Measurements from ENCODE around the gene ANKHD1.
"Not testable (repeated sequence)": the region's sequence is repeated elsewhere in the genome, so short reads cannot be mapped to it uniquely, and the experiment has no call there.

ANKHD1 gene

DNA sequence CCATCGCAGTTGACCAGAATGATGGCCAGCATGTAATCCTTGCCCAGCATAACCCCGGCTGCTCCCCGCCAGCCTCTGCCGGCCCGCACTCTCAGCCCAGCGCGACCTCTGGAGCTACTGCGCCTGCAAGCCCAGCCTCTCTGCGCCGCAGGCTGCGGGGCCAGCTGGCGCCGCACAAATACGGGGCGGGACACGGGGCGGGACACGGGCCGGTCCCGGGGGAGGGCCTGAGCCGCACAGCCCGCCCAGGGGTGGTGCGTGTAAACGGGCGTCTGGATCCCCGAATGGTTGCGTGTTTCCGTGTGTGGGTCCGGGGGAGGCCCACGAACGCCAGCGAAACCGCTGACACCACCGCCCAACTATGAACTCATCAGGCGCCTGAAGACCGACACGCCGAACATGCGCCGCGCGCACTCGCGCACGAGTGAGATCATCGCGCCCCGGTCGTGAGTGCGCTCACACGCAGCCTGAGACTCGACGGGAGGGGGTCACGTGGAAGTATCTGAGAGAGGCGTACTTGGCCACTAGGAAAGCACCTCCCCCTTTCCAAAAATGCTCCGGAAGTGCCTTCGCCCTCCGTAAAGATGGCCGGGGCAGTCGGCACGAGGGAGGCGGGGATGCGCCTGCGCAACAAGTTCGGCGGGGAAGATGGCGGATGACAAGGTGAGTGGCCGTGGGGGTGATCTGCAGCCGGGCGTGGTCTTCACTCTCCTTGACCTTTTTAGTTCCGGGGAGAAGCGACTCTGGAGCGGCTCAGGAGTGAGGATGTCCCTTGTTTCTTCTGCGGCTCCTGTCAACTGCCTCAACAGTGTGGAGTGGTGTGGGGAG is 162.8 kb downstream of the ANKHD1 start, which contains the start of the genes APBB3 and SLC35A4:
Gene APBB3 (minus strand): TSS at position 403 of the 828 bp plus-strand sequence. CDS start 353 bp downstream, at position 50.
Gene SLC35A4 (plus strand): TSS at position 633 of the 828 bp plus-strand sequence. CDS start 2,342 bp downstream, outside the sequence.
- DNase-seq (ENCODE audit: low read depth in 3 of 3) = peak; percentile 89 to 95 (median 94)

DNA sequence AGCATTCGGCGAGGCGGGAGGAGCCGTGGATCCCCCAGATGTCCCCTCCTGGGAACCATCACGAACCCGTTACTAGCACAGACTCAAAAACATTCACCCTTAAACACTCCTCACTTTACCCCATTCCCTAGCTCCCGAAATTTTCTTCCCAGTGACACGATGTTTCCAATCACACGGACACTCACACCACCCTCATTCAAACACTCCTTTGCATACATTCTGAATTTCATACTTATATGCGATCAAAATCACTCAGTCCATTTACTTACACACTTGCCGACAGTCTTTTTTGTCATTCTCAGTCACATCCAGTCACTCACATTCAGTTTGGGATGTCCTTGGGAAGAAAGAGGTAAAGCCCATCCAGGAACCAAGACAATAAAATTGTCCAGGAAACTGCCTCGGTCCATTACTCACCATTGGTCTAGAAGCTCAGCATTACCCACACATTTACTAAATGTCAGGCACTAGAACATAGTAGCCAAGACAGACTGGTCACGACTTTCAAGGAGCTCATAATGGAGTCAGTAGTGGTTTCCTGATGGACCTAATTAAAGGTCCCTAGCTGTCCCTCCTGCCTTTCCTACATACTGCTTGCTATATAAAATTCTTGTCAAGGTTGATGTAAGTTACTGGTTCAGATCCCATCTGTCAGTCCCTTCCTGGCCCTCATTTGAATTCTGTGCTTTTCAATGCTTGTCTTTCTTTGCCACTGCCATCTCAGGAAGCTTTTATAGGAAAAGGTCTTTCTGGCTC is 163.6 kb downstream of the ANKHD1 start:
- DNase-seq (ENCODE audit: low read depth in 3 of 3) = no peak

DNA sequence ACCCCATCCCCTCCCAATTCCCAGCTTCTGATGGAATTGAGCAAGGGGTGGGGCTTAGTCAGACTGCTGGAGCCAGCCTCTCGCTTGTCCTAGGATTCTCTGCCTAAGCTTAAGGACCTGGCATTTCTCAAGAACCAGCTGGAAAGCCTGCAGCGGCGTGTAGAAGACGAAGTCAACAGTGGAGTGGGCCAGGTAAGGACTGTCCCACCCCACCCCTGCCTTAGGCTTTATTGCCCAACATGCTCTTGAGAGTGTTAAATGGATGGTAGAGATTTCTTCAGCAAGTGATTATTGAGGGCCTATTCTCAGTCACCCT is 164.1 kb downstream of the ANKHD1 start:
- no peak for DNase-seq (ENCODE audit: low read depth in 3 of 3)

DNA sequence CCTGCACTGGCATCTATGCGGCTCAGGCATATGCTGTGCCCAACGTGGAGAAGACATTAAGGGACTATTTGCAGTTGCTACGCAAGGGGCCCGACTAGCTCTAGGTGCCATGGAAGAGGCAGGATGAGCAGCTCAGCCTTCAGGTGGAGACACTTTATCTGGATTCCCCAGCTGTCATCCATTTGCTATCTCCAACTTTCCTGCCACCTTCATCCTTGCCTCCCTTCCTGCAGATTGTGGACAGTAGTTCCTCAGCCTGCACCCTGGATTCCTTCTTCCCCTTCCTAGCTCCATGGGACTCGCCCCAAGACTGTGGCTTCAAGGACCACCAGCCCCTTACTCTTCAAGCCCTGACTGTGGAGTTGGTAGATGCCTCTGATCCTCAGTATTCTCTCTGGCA is 165.0 kb downstream of the ANKHD1 start:
- DNase-seq (ENCODE audit: low read depth in 3 of 3) = no peak

DNA sequence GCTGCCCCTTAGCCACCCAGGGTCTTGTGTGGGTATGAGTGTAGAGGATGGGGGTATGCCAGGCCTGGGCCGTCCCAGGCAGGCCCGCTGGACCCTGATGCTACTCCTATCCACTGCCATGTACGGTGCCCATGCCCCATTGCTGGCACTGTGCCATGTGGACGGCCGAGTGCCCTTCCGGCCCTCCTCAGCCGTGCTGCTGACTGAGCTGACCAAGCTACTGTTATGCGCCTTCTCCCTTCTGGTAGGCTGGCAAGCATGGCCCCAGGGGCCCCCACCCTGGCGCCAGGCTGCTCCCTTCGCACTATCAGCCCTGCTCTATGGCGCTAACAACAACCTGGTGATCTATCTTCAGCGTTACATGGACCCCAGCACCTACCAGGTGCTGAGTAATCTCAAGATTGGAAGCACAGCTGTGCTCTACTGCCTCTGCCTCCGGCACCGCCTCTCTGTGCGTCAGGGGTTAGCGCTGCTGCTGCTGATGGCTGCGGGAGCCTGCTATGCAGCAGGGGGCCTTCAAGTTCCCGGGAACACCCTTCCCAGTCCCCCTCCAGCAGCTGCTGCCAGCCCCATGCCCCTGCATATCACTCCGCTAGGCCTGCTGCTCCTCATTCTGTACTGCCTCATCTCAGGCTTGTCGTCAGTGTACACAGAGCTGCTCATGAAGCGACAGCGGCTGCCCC is 165.6 kb downstream of the ANKHD1 start:
- DNase-seq (ENCODE audit: low read depth in 3 of 3) = no peak

DNA sequence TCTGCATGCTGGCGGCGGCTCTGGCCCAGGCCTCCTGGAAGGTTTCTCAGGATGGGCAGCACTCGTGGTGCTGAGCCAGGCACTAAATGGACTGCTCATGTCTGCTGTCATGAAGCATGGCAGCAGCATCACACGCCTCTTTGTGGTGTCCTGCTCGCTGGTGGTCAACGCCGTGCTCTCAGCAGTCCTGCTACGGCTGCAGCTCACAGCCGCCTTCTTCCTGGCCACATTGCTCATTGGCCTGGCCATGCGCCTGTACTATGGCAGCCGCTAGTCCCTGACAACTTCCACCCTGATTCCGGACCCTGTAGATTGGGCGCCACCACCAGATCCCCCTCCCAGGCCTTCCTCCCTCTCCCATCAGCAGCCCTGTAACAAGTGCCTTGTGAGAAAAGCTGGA is 166.2 kb downstream of the ANKHD1 start:
- DNase-seq (ENCODE audit: low read depth in 3 of 3) = no peak

DNA sequence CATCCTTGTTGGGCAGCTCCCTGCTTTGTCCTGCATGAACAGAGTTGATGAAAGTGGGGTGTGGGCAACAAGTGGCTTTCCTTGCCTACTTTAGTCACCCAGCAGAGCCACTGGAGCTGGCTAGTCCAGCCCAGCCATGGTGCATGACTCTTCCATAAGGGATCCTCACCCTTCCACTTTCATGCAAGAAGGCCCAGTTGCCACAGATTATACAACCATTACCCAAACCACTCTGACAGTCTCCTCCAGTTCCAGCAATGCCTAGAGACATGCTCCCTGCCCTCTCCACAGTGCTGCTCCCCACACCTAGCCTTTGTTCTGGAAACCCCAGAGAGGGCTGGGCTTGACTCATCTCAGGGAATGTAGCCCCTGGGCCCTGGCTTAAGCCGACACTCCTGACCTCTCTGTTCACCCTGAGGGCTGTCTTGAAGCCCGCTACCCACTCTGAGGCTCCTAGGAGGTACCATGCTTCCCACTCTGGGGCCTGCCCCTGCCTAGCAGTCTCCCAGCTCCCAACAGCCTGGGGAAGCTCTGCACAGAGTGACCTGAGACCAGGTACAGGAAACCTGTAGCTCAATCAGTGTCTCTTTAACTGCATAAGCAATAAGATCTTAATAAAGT is 166.9 kb downstream of the ANKHD1 start:
- no peak for DNase-seq (ENCODE audit: low read depth in 3 of 3)

DNA sequence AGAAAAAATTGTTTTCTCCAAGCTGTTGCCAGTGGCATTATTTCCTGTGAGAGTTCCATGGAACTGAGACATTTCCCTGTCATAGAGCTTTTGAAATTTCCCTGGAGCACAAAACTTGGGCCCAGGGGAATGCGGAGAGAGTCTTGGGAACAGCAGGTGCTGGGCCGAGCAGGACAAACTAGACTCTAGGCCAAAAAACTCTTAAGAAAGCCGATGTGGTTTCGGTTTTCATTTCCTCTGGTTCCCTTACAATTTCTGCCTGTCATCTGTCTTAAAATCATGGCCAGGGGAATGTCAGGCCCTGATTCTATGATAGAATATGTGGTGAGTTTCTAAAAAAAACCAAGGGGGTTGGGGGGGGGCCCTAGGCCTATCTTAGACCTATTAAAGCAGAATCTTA is 167.6 kb downstream of the ANKHD1 start:
- DNase-seq (ENCODE audit: low read depth in 3 of 3) = no peak

DNA sequence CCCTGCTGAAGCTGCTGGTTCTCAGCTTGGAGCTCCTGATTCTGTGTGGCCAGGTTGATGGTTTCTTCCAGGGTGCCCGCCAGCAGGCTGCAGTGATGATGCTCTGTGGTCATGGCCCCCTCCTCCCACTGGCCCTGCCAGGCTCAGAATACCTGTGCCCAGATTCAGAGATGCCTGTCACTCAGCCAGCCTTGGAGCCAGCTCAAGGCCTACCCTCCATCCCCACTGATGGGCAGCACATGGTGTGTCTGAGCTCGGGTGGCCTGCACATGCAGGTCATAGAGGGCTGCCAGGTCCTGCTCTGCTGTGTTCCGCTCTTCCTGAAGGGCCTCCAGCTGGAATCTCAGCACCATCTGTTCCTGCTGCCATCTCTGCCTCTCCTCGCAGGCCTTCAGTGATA is 168.4 kb downstream of the ANKHD1 start:
- no peak for DNase-seq (ENCODE audit: low read depth in 3 of 3)

DNA sequence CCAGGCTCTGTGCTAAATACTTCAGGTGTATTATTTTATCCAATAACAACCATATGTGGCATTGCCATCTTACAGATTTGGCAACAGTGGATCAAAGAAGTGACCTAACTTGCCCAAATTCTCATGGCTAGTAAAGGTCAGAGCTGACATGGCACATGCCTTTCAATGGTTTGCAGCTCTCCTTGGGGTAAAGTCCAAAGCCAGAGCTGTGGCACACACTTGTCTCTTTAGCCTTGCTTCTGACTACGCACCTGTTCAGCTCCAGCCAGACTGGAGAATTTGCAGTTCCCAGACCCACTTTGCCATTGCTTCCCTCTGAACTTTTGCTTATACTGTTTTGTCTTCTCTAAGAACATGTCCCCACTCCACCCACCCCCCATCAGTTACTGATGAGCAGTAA is 168.9 kb downstream of the ANKHD1 start:
- DNase-seq (ENCODE audit: low read depth in 3 of 3) = no peak

DNA sequence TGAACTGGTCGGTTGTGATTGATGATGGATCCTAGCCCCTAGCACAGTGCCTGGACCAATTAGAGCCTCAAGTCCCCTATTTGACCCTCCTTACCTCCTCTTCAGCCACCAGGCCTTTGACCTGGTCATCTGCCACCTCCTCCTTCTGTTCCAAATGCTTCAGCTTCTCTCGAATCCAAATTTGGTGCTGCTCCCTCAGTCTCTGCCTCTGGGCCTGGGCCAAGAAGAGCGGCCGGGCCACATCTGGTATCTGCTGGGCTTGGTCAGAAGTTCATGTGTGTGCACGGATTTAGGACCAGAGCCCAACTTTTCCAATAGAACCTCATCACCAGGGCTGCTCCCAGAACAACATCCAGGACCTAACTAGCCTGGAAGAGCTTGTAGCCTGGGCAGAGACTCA is 169.5 kb downstream of the ANKHD1 start:
- DNase-seq (ENCODE audit: low read depth in 3 of 3) = no peak

DNA sequence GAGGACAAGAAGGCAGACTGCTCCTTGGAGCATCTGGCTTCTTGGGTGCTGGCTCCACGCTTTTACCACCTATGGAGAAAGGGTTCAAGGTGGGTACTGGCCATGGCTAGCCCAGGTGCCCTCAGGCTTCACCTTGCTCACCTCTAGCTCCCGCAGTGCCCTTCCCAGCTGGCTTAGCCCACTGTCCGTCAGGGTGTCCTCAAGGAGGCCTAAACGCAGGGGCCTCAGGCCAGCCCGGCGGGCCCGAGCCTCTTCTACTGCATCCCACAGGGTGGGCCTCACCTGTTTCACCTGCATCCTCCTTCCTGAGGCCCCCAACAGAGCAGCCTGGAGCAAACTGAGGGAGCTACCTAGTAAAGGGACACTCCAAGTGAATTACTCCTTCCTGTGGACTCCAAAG is 172.1 kb downstream of the ANKHD1 start:
- DNase-seq (ENCODE audit: low read depth in 3 of 3) = no peak

DNA sequence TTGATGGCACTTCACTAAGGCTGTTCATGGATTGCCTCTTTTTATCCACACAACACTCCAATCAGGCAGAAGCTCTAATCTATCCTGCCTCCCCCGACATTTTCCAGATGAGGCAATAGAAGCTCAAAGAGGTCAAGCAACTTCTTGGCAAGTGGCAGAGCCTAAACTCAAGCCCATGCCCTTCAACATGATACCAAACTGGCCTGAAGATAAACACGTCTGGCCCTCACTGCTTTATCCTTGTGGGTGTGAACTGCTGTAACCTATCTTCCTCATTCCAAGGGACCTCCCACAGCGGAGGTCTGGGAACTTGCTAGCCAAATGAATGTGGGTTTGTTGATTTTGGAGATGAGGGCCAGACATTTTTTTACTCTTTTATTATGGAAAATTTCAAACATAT is 172.5 kb downstream of the ANKHD1 start:
- no peak for DNase-seq (ENCODE audit: low read depth in 3 of 3)

DNA sequence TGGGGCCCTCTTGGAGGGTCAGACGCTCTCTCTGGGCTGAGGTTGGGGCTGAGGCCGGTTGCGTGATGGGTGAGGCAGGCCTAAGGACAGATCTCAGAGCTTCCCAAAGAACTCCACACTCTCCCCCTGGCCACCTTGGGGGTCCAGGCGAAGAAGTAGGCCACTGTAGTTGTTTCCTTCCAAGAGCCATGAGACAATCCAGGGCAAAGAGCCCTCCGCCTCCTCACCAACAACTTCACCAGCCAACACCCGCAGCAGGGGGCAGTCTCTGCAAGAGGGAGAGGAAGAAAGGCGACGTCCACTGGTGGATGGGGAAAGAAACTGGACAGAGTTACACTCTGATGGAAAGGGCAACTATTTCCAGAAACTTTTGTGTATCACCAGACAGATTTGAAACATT is 173.7 kb downstream of the ANKHD1 start:
- no peak for DNase-seq (ENCODE audit: low read depth in 3 of 3)

DNA sequence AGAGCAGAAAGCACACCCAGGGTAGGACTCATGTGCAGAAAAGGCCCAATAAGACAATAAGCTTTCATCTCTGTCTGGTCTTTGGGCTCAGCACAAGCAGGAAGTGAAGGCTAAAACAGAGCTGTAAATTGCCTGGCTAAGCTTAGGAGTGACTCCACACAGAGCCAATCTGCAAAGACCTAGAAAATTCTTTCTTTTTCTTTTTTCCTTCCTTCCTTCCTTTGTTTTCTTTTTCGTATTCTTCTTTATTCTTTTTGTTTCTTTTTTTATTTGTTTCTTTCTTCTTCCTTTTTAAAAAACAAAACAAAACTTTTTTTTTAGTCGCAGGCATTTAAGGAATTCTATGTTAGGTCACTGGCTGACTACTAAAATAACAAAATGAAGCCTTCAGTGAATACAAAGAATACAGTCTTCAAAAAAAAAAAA is 175.2 kb downstream of the ANKHD1 start:
- DNase-seq (ENCODE audit: low read depth in 3 of 3) = no peak

DNA sequence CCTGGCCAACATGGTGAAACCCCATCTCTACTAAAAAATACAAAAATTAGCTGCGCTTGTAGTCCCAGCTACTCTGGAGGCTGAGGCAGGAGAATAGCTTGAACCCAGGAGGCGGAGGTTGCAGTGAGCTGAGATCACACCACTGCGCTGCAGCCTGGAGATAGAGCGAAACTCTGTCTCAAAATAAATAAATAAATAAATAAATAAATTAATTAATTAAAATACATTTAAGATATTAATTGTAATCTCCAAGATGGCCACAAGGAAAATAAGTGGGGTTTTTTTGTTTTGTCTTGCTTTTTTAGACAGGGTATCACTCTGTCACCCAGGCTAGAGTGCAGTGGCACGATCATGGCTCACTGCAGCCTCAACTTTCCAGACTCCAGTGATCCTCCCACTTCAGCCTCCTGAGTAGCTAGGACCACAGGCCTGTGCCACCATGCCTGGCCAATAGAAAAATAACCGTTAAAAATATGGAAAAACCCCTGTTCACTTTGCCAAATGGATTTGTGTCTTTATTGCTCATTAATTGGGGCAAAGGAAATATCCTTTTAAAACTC is 177.6 kb downstream of the ANKHD1 start:
- DNase-seq (ENCODE audit: low read depth in 3 of 3) = not testable (repeated sequence)

DNA sequence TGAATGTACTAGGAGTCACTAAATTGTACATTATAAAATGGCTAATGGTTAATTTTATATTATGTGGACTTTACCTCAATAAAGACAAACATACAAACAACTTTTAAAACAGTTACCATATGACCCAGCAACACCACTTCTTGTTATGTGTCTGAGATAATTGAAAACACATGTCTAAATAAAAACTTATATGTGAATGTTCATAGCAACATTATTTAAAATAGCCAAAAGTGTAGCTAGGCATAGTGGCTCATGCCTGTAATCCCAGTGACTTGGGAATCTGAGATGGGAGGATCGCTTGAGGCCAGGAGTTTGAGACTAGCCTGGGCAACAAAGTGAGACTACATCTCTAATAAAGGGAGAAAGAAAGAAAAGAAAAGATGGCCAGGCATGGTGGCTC is 185.9 kb downstream of the ANKHD1 start:
- DNase-seq (ENCODE audit: low read depth in 3 of 3) = no peak

DNA sequence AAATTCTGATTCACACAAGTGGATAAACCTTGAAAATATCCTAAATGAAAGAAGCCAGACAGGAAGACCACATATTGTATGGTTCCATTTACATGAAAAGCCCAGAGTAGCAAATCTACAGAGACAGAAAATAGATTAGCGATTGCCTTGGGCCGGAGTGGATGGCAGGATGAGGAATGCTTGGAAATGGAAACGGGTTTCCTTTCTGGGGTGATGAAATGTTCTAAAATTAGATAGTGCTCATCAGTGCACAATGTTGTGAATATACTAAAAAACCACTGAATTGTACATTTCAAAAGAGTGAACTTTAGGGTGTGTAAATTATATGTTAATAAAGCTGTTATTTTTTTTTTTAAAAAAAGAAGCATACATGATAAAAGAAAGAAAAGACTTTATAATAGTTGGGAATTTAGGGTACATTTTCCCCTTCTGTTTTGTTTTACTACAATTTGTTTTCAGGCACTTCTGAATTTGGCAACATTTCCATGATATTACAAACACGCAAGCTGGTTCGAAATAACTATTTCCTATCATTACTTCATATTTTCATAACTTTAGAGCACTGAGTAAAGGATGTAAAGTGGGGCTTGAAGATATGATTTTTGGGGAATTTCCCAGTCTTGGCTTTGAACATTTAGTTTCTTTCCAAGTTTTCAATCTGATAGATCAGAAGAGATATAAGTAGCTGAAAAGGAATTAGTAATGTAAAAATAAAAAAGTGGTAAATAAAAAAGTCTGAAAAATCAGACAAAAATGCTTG is 186.9 kb downstream of the ANKHD1 start:
- DNase-seq (ENCODE audit: low read depth in 3 of 3) = no peak

All from stimulated activated CD4-positive, alpha-beta T cell treated with anti-CD3 and anti-CD28 coated beads, TNF-alpha, amount 100 ng/mL, for 24 hours (primary cell).